Measurements from ENCODE around the gene PPP1R12C.

The PPP1R12C gene

GRCh38 chr19:55118401-55118991 is 1.1 kb upstream of the PPP1R12C start:
- Histone ChIP-seq H3K27ac (peak overlapping the region; percentile 59), H3K4me3 (ENCODE audit: low read depth, low read length) (peak overlapping the region; percentile 66), H3K9me3 (ENCODE audit: control insufficient read depth, low read length) (no peaks in the 10 kb centered on the region), H3K79me2 (peaks cover 23% of the 10 kb centered on the region), H2AFZ (peak overlapping the region; percentile 79), H3K36me3 (ENCODE audit: control insufficient read depth, insufficient read depth, low read length) (no peaks in the 10 kb centered on the region), H3K27me3 (ENCODE audit: control insufficient read depth, insufficient read depth, low read length) (no peaks in the 10 kb centered on the region), H3K4me1 (peaks cover 12% of the 10 kb centered on the region), H3K4me2 (ENCODE audit: low read length) (peak overlapping the region; percentile 84), H3K9ac (no peak overlapping the region)
- no peak for TF ChIP-seq CTCF (IDR thresholded peaks at IDR 0.05)

DNA sequence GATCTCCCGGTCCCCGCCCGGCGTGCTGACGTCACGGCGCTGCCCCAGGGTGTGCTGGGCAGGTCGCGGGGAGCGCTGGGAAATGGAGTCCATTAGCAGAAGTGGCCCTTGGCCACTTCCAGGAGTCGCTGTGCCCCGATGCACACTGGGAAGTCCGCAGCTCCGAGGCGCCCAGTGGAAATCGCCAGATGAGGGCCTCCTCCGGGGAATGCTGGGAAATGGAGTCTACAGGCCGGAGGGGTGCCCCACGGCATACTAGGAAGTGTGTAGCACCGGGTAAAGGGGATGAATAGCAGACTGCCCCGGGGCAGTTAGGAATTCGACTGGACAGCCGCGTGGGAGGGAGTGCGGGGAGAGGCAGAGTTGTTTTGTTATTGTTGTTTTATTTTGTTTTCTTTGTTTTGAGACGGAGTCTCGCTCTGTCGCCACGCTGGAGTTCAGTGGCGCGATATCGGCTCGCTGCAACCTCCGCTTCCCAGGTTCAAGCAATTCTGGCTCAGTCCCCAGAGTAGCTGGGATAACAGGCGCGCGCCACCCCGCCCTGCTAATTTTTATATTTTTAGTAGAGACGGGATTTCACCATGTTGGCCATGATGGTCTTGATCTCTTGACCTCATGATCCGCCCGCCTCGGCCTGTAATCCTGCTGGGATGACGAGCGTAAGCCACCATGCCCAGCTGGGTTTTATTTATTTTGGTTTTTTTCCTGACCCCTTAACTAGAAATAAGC is 390 bp upstream of the PPP1R12C start:
- Histone ChIP-seq H3K9ac (no peak overlapping the region), H3K4me3 (ENCODE audit: low read depth, low read length) (peak overlapping the region; percentile 66), H3K36me3 (ENCODE audit: control insufficient read depth, insufficient read depth, low read length) (no peaks in the 10 kb centered on the region), H3K4me2 (ENCODE audit: low read length) (peak overlapping the region; percentile 84), H3K4me1 (peaks cover 19% of the 10 kb centered on the region), H3K27me3 (ENCODE audit: control insufficient read depth, insufficient read depth, low read length) (no peaks in the 10 kb centered on the region), H3K79me2 (peaks cover 28% of the 10 kb centered on the region), H3K27ac (peak overlapping the region; percentile 59), H3K9me3 (ENCODE audit: control insufficient read depth, low read length) (no peaks in the 10 kb centered on the region), H2AFZ (peak overlapping the region; percentile 79)
- TF ChIP-seq CTCF (IDR thresholded peaks at IDR 0.05) = no peak

- Histone ChIP-seq H3K4me1 (peaks cover 19% of the 10 kb centered on the region), H3K27me3 (ENCODE audit: control insufficient read depth, insufficient read depth, low read length) (no peaks in the 10 kb centered on the region), H3K36me3 (ENCODE audit: control insufficient read depth, insufficient read depth, low read length) (no peaks in the 10 kb centered on the region), H3K9ac (peak overlapping the region; percentile 87), H3K4me3 (ENCODE audit: low read depth, low read length) (peak overlapping the region; percentile 86), H3K4me2 (ENCODE audit: low read length) (peak overlapping the region; percentile 99), H3K9me3 (ENCODE audit: control insufficient read depth, low read length) (no peaks in the 10 kb centered on the region), H2AFZ (peak overlapping the region; percentile 60), H3K27ac (peak overlapping the region; percentile 79), H3K79me2 (peaks cover 33% of the 10 kb centered on the region)
- TF ChIP-seq CTCF (IDR thresholded peaks at IDR 0.05) = no peak
Measured at GRCh38 chr19:55116232-55116858, 1.1 kb downstream of the PPP1R12C start.

DNA sequence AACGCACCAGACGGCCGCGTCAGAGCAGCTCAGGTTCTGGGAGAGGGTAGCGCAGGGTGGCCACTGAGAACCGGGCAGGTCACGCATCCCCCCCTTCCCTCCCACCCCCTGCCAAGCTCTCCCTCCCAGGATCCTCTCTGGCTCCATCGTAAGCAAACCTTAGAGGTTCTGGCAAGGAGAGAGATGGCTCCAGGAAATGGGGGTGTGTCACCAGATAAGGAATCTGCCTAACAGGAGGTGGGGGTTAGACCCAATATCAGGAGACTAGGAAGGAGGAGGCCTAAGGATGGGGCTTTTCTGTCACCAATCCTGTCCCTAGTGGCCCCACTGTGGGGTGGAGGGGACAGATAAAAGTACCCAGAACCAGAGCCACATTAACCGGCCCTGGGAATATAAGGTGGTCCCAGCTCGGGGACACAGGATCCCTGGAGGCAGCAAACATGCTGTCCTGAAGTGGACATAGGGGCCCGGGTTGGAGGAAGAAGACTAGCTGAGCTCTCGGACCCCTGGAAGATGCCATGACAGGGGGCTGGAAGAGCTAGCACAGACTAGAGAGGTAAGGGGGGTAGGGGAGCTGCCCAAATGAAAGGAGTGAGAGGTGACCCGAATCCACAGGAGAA is 1.9 kb downstream of the PPP1R12C start:
- peaks cover 19% of the 10 kb centered on the region for H3K4me1 ChIP-seq
- no peak overlapping the region for H3K9ac ChIP-seq
- no peak overlapping the region for H2AFZ ChIP-seq
- H3K9me3 ChIP-seq (ENCODE audit: control insufficient read depth, low read length) = no peaks in the 10 kb centered on the region
- peak overlapping the region; percentile 79 for H3K27ac ChIP-seq
- H3K36me3 ChIP-seq (ENCODE audit: control insufficient read depth, insufficient read depth, low read length) = no peaks in the 10 kb centered on the region
- peak overlapping the region; percentile 99 for H3K4me2 ChIP-seq (ENCODE audit: low read length)
- peak overlapping the region; percentile 86 for H3K4me3 ChIP-seq (ENCODE audit: low read depth, low read length)
- no peak for TF ChIP-seq CTCF (IDR thresholded peaks at IDR 0.05)
- peaks cover 33% of the 10 kb centered on the region for H3K79me2 ChIP-seq
- H3K27me3 ChIP-seq (ENCODE audit: control insufficient read depth, insufficient read depth, low read length) = no peaks in the 10 kb centered on the region
